ENCODE data around the gene SUPT3H.
A peak's percentile ranks its signal among the peaks of the same experiment; 100 is the strongest.

The SUPT3H gene

GRCh38 chr6:44954281-44954680 is 423.5 kb downstream of the SUPT3H start:
- Mint-ChIP-seq H3K4me3 (no peak overlapping the region), H3K4me1 (peaks cover 16% of the 10 kb centered on the region), H3K9me3 (peaks cover 23% of the 10 kb centered on the region), H3K36me3 (ENCODE audit: low read depth) (peaks cover 35% of the 10 kb centered on the region), H3K27ac (no peak overlapping the region), H3K27me3 (no peaks in the 10 kb centered on the region)
- ATAC-seq (no peak), DNase-seq (no peak)

- DNase-seq (no peak), ATAC-seq (no peak)
- H3K4me3 Mint-ChIP-seq, result no peak overlapping the region
Observed at GRCh38 chr6:44951253-44951747, 426.4 kb downstream of the SUPT3H start.

GRCh38 chr6:44949596-44950201 is 428.0 kb downstream of the SUPT3H start:
- no peak overlapping the region for H3K27ac Mint-ChIP-seq
- peaks cover 13% of the 10 kb centered on the region for H3K4me1 Mint-ChIP-seq
- ATAC-seq, result no peak
- no peak overlapping the region for H3K4me3 Mint-ChIP-seq
- H3K9me3 Mint-ChIP-seq, result peaks cover 30% of the 10 kb centered on the region
- H3K27me3 Mint-ChIP-seq, result no peaks in the 10 kb centered on the region
- DNase-seq, result no peak
- H3K36me3 Mint-ChIP-seq (ENCODE audit: low read depth), result peaks cover 58% of the 10 kb centered on the region

More at GRCh38 chr6:44951253-44951747, 426.4 kb downstream of the SUPT3H start:
- H3K4me1 Mint-ChIP-seq, result peaks cover 13% of the 10 kb centered on the region
- no peak overlapping the region for H3K27ac Mint-ChIP-seq
- no peaks in the 10 kb centered on the region for H3K27me3 Mint-ChIP-seq
- peaks cover 49% of the 10 kb centered on the region for H3K36me3 Mint-ChIP-seq (ENCODE audit: low read depth)
- H3K9me3 Mint-ChIP-seq, result peaks cover 17% of the 10 kb centered on the region

GRCh38 chr6:44943541-44943940 is 434.2 kb downstream of the SUPT3H start:
- H3K36me3 Mint-ChIP-seq (ENCODE audit: low read depth), result peaks cover 53% of the 10 kb centered on the region
- H3K4me1 Mint-ChIP-seq, result peaks cover 25% of the 10 kb centered on the region
- H3K27ac Mint-ChIP-seq, result peak overlapping the region; percentile 24
- H3K27me3 Mint-ChIP-seq, result no peaks in the 10 kb centered on the region
- no peak overlapping the region for H3K4me3 Mint-ChIP-seq
- ATAC-seq (no peak), DNase-seq (no peak)
- peaks cover 61% of the 10 kb centered on the region for H3K9me3 Mint-ChIP-seq

GRCh38 chr6:44942798-44943197 is 434.9 kb downstream of the SUPT3H start:
- peaks cover 27% of the 10 kb centered on the region for H3K4me1 Mint-ChIP-seq
- no peak for ATAC-seq
- DNase-seq, result no peak
- no peak overlapping the region for H3K4me3 Mint-ChIP-seq
- H3K27me3 Mint-ChIP-seq, result no peaks in the 10 kb centered on the region
- H3K9me3 Mint-ChIP-seq, result peaks cover 61% of the 10 kb centered on the region
- peaks cover 48% of the 10 kb centered on the region for H3K36me3 Mint-ChIP-seq (ENCODE audit: low read depth)
- H3K27ac Mint-ChIP-seq, result no peak overlapping the region

GRCh38 chr6:44942201-44942600 is 435.5 kb downstream of the SUPT3H start:
- Mint-ChIP-seq H3K36me3 (ENCODE audit: low read depth) (peaks cover 44% of the 10 kb centered on the region), H3K9me3 (peaks cover 61% of the 10 kb centered on the region), H3K4me3 (no peak overlapping the region), H3K27me3 (no peaks in the 10 kb centered on the region), H3K27ac (peak overlapping the region; percentile 11), H3K4me1 (peaks cover 27% of the 10 kb centered on the region)
- DNase-seq, result no peak
- peak; percentile 28 for ATAC-seq

- H3K36me3 Mint-ChIP-seq (ENCODE audit: low read depth), result peaks cover 31% of the 10 kb centered on the region
- H3K27me3 Mint-ChIP-seq, result no peaks in the 10 kb centered on the region
- peaks cover 50% of the 10 kb centered on the region for H3K9me3 Mint-ChIP-seq
- H3K4me3 Mint-ChIP-seq, result no peak overlapping the region
- DNase-seq (no peak), ATAC-seq (no peak)
- peaks cover 40% of the 10 kb centered on the region for H3K4me1 Mint-ChIP-seq
- H3K27ac Mint-ChIP-seq, result no peak overlapping the region
Observed at GRCh38 chr6:44940367-44940766, 437.4 kb downstream of the SUPT3H start.

GRCh38 chr6:44935693-44936300 is 441.9 kb downstream of the SUPT3H start:
- Mint-ChIP-seq H3K27me3 (no peaks in the 10 kb centered on the region), H3K9me3 (peaks cover 21% of the 10 kb centered on the region), H3K4me1 (peaks cover 51% of the 10 kb centered on the region), H3K36me3 (ENCODE audit: low read depth) (peaks cover 15% of the 10 kb centered on the region), H3K4me3 (peak overlapping the region; percentile 12), H3K27ac (peak overlapping the region; percentile 68)
- peak; percentile 66 for ATAC-seq
- no peak for DNase-seq

GRCh38 chr6:44933108-44933507 is 444.6 kb downstream of the SUPT3H start:
- Mint-ChIP-seq H3K4me1 (peaks cover 52% of the 10 kb centered on the region), H3K9me3 (peaks cover 3% of the 10 kb centered on the region), H3K27ac (peak overlapping the region; percentile 91), H3K36me3 (ENCODE audit: low read depth) (peaks cover 3% of the 10 kb centered on the region), H3K27me3 (no peaks in the 10 kb centered on the region), H3K4me3 (peak overlapping the region; percentile 82)
- DNase-seq (no peak), ATAC-seq (no peak)

GRCh38 chr6:44932651-44933091 is 445.1 kb downstream of the SUPT3H start:
- H3K4me1 Mint-ChIP-seq, result peaks cover 53% of the 10 kb centered on the region

GRCh38 chr6:44931385-44931784 is 446.3 kb downstream of the SUPT3H start:
- no peaks in the 10 kb centered on the region for H3K27me3 Mint-ChIP-seq
- H3K4me3 Mint-ChIP-seq, result peak overlapping the region; percentile 82
- peaks cover 49% of the 10 kb centered on the region for H3K4me1 Mint-ChIP-seq

More at GRCh38 chr6:44932651-44933091, 445.1 kb downstream of the SUPT3H start:
- H3K36me3 Mint-ChIP-seq (ENCODE audit: low read depth), result peaks cover 3% of the 10 kb centered on the region
- peak overlapping the region; percentile 91 for H3K27ac Mint-ChIP-seq
- DNase-seq, result peak; percentile 42
- H3K9me3 Mint-ChIP-seq, result peaks cover 4% of the 10 kb centered on the region
- H3K27me3 Mint-ChIP-seq, result no peaks in the 10 kb centered on the region
- peak; percentile 58 for ATAC-seq
- H3K4me3 Mint-ChIP-seq, result peak overlapping the region; percentile 82

GRCh38 chr6:44926556-44926955 is 451.2 kb downstream of the SUPT3H start:
- DNase-seq (no peak), ATAC-seq (peak; percentile 44)
- H3K27ac Mint-ChIP-seq, result no peak overlapping the region
- peaks cover 53% of the 10 kb centered on the region for H3K4me1 Mint-ChIP-seq
- no peaks in the 10 kb centered on the region for H3K27me3 Mint-ChIP-seq
- H3K4me3 Mint-ChIP-seq, result no peak overlapping the region
- peaks cover 3% of the 10 kb centered on the region for H3K36me3 Mint-ChIP-seq (ENCODE audit: low read depth)
- H3K9me3 Mint-ChIP-seq, result peaks cover 4% of the 10 kb centered on the region

More at GRCh38 chr6:44931385-44931784, 446.3 kb downstream of the SUPT3H start:
- DNase-seq (no peak), ATAC-seq (no peak)
- H3K9me3 Mint-ChIP-seq, result peaks cover 4% of the 10 kb centered on the region
- H3K36me3 Mint-ChIP-seq (ENCODE audit: low read depth), result peaks cover 3% of the 10 kb centered on the region
- H3K27ac Mint-ChIP-seq, result peak overlapping the region; percentile 84

- ATAC-seq, result peak; percentile 82
- H3K27me3 Mint-ChIP-seq, result no peaks in the 10 kb centered on the region
- peaks cover 4% of the 10 kb centered on the region for H3K9me3 Mint-ChIP-seq
- H3K4me3 Mint-ChIP-seq, result peak overlapping the region; percentile 30
- H3K4me1 Mint-ChIP-seq, result peaks cover 52% of the 10 kb centered on the region
- H3K36me3 Mint-ChIP-seq (ENCODE audit: low read depth), result peaks cover 2% of the 10 kb centered on the region
- DNase-seq, result no peak
- H3K27ac Mint-ChIP-seq, result peak overlapping the region; percentile 67
Observed at GRCh38 chr6:44925100-44925739, 452.5 kb downstream of the SUPT3H start.

GRCh38 chr6:44923444-44923843 is 454.3 kb downstream of the SUPT3H start:
- H3K36me3 Mint-ChIP-seq (ENCODE audit: low read depth), result peaks cover 3% of the 10 kb centered on the region
- peaks cover 56% of the 10 kb centered on the region for H3K4me1 Mint-ChIP-seq
- peak overlapping the region; percentile 27 for H3K27ac Mint-ChIP-seq
- ATAC-seq (no peak), DNase-seq (no peak)
- H3K4me3 Mint-ChIP-seq, result no peak overlapping the region
- peaks cover 4% of the 10 kb centered on the region for H3K9me3 Mint-ChIP-seq
- H3K27me3 Mint-ChIP-seq, result no peaks in the 10 kb centered on the region

GRCh38 chr6:44921798-44922197 is 455.9 kb downstream of the SUPT3H start:
- H3K27me3 Mint-ChIP-seq, result no peaks in the 10 kb centered on the region
- no peak for DNase-seq
- H3K4me1 Mint-ChIP-seq, result peaks cover 53% of the 10 kb centered on the region
- H3K27ac Mint-ChIP-seq, result peak overlapping the region; percentile 56
- no peaks in the 10 kb centered on the region for H3K9me3 Mint-ChIP-seq
- peaks cover 4% of the 10 kb centered on the region for H3K36me3 Mint-ChIP-seq (ENCODE audit: low read depth)
- ATAC-seq, result no peak
- H3K4me3 Mint-ChIP-seq, result no peak overlapping the region

All from activated naive CD8-positive, alpha-beta T cell treated with anti-CD3 and anti-CD28 coated beads, Interleukin-2, amount 50 U/mL, for 24 hours (primary cell).